ENCODE measurements around the gene CABP5. TPM values are rescaled to one million over a fixed set of nuclear protein-coding genes. Genes with fewer than 3 reads are reported as not detected.

CABP5 gene
- total and polyA plus RNA-seq, 2 experiments from 2014 or later: not detected

DNA sequence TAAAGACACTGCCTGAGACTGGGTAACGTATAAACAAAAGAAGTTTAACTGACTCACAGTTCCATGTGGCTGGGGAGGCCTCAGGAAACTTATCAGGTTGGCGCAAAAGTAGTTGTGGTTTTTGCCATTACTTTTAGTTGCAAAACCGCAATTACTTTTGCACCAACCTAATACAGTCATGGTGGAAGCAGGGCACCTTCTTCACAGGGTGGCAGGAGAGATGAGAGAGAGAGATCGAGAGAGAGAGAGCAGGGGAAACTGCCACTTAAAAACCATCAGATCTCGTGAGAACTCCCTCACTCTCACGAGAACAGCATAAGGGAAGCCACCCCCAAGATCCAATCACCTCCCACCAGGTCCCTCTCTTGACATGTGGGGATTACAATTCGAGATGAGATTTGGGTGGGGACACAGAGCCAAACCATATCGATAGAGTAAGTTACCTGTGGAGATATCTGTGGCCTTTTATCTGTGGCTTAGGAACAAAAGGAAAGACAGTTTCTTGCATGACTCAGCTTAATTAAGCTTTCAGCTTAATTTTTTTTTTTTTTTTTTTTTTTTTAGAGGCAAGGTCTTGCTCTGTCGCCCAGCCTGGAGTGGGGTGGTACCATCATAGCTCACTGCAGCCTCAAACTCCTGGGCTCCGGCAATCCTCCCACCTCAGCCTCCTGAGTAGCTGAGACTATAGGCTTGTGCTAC, 7.6 kb upstream of the CABP5 start (continued):
- TF ChIP-seq ETS1 (IDR thresholded peaks at IDR 0.05) (no peak), CTCF (conservative IDR thresholded peaks at IDR 0.05; ENCODE audit: low read depth in 2 of 2) (no peak), ZNF114 (CRISPR knock-in tag; IDR thresholded peaks at IDR 0.05) (no peak), REST (IDR thresholded peaks at IDR 0.05; ENCODE audit: unreplicated experiment) (no peak), ZNF331 (CRISPR knock-in tag; IDR thresholded peaks at IDR 0.05; ENCODE audit: low read depth) (no peak)

- no peaks in the 10 kb centered on the region for H3K4me1 Mint-ChIP-seq
- Histone ChIP-seq H3K79me2 (replicated peaks; ENCODE audit: insufficient read depth) (no peaks in the 10 kb centered on the region), H3F3A (replicated peaks; ENCODE audit: low read depth) (no peaks in the 10 kb centered on the region), H3K27me3 (ENCODE audit: insufficient read depth) (no peaks in the 10 kb centered on the region), H3K4me3 (no peak overlapping the region), H3K36me3 (ENCODE audit: insufficient read depth) (no peaks in the 10 kb centered on the region), H3K9me2 (ENCODE audit: insufficient read depth) (peaks cover 10% of the 10 kb centered on the region), H4K20me1 (replicated peaks; ENCODE audit: insufficient read depth) (no peaks in the 10 kb centered on the region), H3K4me1 (ENCODE audit: insufficient read depth) (no peaks in the 10 kb centered on the region), H2AFZ (no peak overlapping the region), H3K4me2 (no peak overlapping the region), H3K27ac (ENCODE audit: low read depth) (no peak overlapping the region)
- H3K4me3 Mint-ChIP-seq: no peak overlapping the region
- no peak for DNase-seq (ENCODE audit: low spot score)
- H3K36me3 Mint-ChIP-seq (ENCODE audit: low read depth): peaks cover 17% of the 10 kb centered on the region
- no peak overlapping the region for H3K27ac Mint-ChIP-seq
- peaks cover 48% of the 10 kb centered on the region for H3K9me3 Mint-ChIP-seq
- ATAC-seq: no peak
- H3K27me3 Mint-ChIP-seq (ENCODE audit: insufficient read depth, low read depth, poor library complexity): peaks cover 11% of the 10 kb centered on the region
- TF ChIP-seq REST (IDR thresholded peaks at IDR 0.05; ENCODE audit: unreplicated experiment) (no peak), NANOG (IDR thresholded peaks at IDR 0.05; ENCODE audit: borderline replicate concordance) (no peak), POLR2AphosphoS5 (IDR thresholded peaks at IDR 0.05; ENCODE audit: low read depth) (no peak), ZNF114 (CRISPR knock-in tag; IDR thresholded peaks at IDR 0.05) (no peak), EZH2phosphoT487 (IDR thresholded peaks at IDR 0.05; ENCODE audit: unreplicated experiment) (no peak), CREB1 (CRISPR knock-in tag; IDR thresholded peaks at IDR 0.05; ENCODE audit: low read depth) (no peak), ETS1 (IDR thresholded peaks at IDR 0.05) (no peak)
Observed at GRCh38 chr19:48044561-48044960, 682 bp upstream of the CABP5 start.

All from GM23338 (cell line).